Ureter (tissue), 1 donor: Measurements from ENCODE around the gene ZNF784. TPM values are rescaled to one million over a fixed set of nuclear protein-coding genes. Genes with fewer than 3 reads are reported as not detected.
"Not testable (repeated sequence)": the region's sequence is repeated elsewhere in the genome, so short reads cannot be mapped to it uniquely, and the experiment has no call there.

ENCODE experiments used
- DNase-seq: peaks from one replicate; pipeline ENCODE4 v3.0.0-alpha.2; 2020; ENCODE audit warnings: low spot score
- total RNA-seq: library from RNA; stranded (reverse); gene quantifications from one replicate; pipeline ENCODE4 v1.2.4, GENCODE V29; 2023
- donor health status: DM: yes; HTN: yes; CAD: no.

ZNF784 gene
- total RNA-seq, 1 donor from 2014 or later: 9.5 TPM

- DNase-seq: not testable (repeated sequence)
These were observed 40.5 kb downstream of the ZNF784 start for GRCh38 chr19:55583897-55584296.

GRCh38 chr19:55582284-55582683 lies 42.1 kb downstream of the ZNF784 start:
- DNase-seq: not testable (repeated sequence)

GRCh38 chr19:55581823-55582223 lies 42.5 kb downstream of the ZNF784 start:
- DNase-seq: no peak

GRCh38 chr19:55581145-55581822 lies 43.1 kb downstream of the ZNF784 start:
- no peak for DNase-seq

GRCh38 chr19:55580628-55581144 lies 43.7 kb downstream of the ZNF784 start, which contains the start of gene ZNF579:
Gene ZNF579 (minus strand): TSS chr19:55580848. CDS start chr19:55579639, 1,209 bp downstream.
- peak; percentile 92 for DNase-seq

GRCh38 chr19:55579766-55580621 lies 44.4 kb downstream of the ZNF784 start:
- no peak for DNase-seq

- no peak for DNase-seq
These were observed 45.3 kb downstream of the ZNF784 start for GRCh38 chr19:55578761-55579747.

- no peak for DNase-seq
These were observed 46.2 kb downstream of the ZNF784 start for GRCh38 chr19:55578031-55578760.

GRCh38 chr19:55576746-55577145 lies 47.6 kb downstream of the ZNF784 start:
- no peak for DNase-seq

- not testable (repeated sequence) for DNase-seq
These were observed 50.4 kb downstream of the ZNF784 start for GRCh38 chr19:55573929-55574328.

Other genes starting within 250 kb of the ZNF784 start
- not detected for gene TMEM190, start 247.7 kb downstream of the ZNF784 start, total RNA-seq
- 20.8 TPM for gene TMEM238, start 240.3 kb downstream of the ZNF784 start, total RNA-seq
- 2,509 TPM for gene RPL28, start 238.6 kb downstream of the ZNF784 start, total RNA-seq
- 31.9 TPM for gene UBE2S, start 216.8 kb downstream of the ZNF784 start, total RNA-seq
- gene SHISA7, start 181.3 kb downstream of the ZNF784 start, total RNA-seq: not detected
- 48.4 TPM for gene ISOC2, start 162.9 kb downstream of the ZNF784 start, total RNA-seq
- gene C19orf85, start 159.8 kb downstream of the ZNF784 start, total RNA-seq: not detected
- 7.4 TPM for gene ZNF628, start 147.9 kb downstream of the ZNF784 start, total RNA-seq
- 14.2 TPM for gene NAT14, start 139.4 kb downstream of the ZNF784 start, total RNA-seq
- gene SSC5D, start 136.1 kb downstream of the ZNF784 start, total RNA-seq: 15.2 TPM
- not detected for gene SBK2, start 87.4 kb downstream of the ZNF784 start, total RNA-seq
- gene SBK3, start 79.0 kb downstream of the ZNF784 start, total RNA-seq: 0.39 TPM
- gene ZNF579, start 43.7 kb downstream of the ZNF784 start, total RNA-seq: 14.0 TPM
- 18.4 TPM for gene FIZ1, start 25.0 kb downstream of the ZNF784 start, total RNA-seq
- gene ZNF524, start 24.3 kb downstream of the ZNF784 start, total RNA-seq: 13.0 TPM
- 13.6 TPM for gene ZNF865, start 18.9 kb downstream of the ZNF784 start, total RNA-seq
- gene ZNF580, start 16.4 kb upstream of the ZNF784 start, total RNA-seq: 56.5 TPM
- 22.7 TPM for gene ZNF581, start 19.1 kb upstream of the ZNF784 start, total RNA-seq
- gene CCDC106, start 23.6 kb upstream of the ZNF784 start, total RNA-seq: 12.3 TPM
- gene U2AF2, start 30.5 kb upstream of the ZNF784 start, total RNA-seq: 195 TPM
- gene EPN1, start 50.7 kb upstream of the ZNF784 start, total RNA-seq: 78.5 TPM
- gene NLRP9, start 113.8 kb upstream of the ZNF784 start, total RNA-seq: not detected
- gene RFPL4A, start 134.5 kb upstream of the ZNF784 start, total RNA-seq: not detected
- gene RFPL4AL1, start 144.6 kb upstream of the ZNF784 start, total RNA-seq: not detected
- not detected for gene NLRP11, start 207.4 kb upstream of the ZNF784 start, total RNA-seq
- not detected for gene NLRP4, start 212.0 kb upstream of the ZNF784 start, total RNA-seq